Subcutaneous adipose tissue (tissue), 4 donors: ENCODE results near the gene IFT20. TPM values are rescaled to one million over a fixed set of nuclear protein-coding genes. Genes with fewer than 3 reads are reported as not detected.

ENCODE experiments used
- CTCF ChIP-seq: fragments of 450-650 bp; IDR thresholded peaks from one replicate; pipeline ENCODE4 v1.5.1; 2016; ENCODE audit warnings: low read depth, mild to moderate bottlenecking, control low read depth, antibody characterized with exemption, moderate library complexity
- total RNA-seq, 4 donors: library from RNA; depleted of rRNA; stranded (reverse); fragments of >200 nt; gene quantifications; one replicate each; pipeline ENCODE4 v1.1.0, GENCODE V29; 2016

Gene IFT20
- total RNA-seq, 4 donors from 2014 or later: 31.0 to 43.5 (median 37.3) TPM

DNA sequence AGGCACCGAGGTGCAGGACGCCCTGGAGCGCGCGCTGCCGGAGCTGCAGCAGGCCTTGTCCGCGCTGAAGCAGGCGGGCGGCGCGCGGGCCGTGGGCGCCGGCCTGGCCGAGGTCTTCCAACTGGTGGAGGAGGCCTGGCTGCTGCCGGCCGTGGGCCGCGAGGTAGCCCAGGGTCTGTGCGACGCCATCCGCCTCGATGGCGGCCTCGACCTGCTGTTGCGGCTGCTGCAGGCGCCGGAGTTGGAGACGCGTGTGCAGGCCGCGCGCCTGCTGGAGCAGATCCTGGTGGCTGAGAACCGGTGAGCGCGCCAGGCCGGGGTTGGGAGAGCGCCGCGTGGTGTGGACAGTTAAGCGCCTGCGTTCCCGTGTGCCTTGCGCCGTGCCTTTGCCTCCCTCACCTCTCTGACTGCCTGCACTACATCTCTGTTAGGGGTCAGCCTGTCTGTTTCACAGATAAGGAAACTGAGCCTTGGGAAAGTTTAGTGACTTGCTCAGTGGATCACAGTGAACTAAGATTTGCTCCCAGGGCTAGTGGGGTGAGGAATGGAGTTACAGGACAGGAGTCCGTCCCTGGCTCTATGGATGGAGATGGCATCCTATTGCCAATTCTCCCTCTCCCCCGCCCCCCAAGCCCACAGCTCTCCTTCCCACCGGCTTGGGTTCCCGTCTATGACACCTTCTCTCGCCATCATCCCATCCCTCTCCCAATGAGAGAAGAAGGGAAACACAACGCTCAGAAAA is 37.1 kb upstream of the IFT20 start:
- no peak for TF ChIP-seq CTCF

DNA sequence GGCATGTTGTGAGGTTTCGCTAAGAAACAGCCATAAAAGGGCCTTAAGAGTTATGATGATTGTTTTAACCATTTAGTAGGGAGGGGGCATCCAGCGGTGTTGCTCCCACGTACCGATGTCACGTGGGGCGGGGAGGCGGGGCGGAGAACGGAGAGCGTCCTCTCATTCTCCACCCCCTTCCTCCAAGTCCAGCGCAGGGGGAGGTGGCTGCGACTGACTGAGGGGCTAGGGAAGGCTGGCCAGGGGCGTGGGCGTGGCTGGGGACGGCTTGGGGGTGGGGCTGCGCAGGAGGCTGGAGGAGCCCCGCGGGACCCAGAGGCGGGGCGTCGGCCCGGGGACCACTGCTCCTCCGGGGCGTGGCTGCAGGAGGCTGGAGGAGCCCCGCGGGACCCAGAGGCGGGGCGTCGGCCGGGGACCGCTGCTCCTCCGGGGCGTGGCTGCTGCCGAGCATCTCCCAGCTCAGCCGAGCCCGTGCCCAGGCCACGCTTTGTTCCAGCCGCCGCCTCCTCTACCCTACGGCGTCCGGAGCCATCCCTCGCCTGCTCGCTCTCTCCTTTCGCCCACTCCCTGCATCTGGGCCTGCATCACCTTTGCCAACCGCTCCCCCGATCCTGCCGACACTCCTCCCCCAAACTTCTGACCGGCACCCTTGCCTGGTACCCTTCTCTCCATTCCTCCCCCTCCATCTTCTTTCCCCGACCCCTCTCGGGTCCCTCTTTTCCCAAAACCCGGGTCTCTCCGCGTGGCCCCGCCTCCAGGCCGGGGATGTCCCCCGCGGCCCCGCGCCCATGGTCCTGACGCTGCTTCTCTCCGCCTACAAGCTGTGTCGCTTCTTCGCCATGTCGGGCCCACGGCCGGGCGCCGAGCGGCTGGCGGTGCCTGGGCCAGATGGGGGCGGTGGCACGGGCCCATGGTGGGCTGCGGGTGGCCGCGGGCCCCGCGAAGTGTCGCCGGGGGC is 36.3 kb upstream of the IFT20 start, which contains the start of gene SARM1:
Gene SARM1, plus strand, starts transcription at position 450 of the 958 bp plus-strand sequence. Its CDS starts 339 bp downstream, at position 789.
- no peak for TF ChIP-seq CTCF

DNA sequence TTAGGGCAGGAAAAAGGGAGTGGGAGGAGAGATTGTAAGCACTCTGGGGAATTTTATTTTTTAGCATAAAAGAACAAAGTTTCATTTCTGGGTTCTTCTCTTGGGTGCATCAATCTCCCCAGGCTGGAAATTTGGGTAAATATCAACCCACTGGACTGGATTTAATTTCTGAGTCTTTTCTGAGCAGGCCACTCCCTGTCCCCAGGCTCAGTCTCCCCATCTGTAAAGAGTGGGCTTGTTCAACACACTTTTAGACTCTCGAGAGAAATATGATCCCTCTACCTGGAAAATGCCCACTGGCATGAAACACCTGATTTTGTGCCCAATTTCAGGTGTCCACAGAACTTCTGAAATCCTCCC is 35.5 kb upstream of the IFT20 start:
- TF ChIP-seq CTCF: no peak

DNA sequence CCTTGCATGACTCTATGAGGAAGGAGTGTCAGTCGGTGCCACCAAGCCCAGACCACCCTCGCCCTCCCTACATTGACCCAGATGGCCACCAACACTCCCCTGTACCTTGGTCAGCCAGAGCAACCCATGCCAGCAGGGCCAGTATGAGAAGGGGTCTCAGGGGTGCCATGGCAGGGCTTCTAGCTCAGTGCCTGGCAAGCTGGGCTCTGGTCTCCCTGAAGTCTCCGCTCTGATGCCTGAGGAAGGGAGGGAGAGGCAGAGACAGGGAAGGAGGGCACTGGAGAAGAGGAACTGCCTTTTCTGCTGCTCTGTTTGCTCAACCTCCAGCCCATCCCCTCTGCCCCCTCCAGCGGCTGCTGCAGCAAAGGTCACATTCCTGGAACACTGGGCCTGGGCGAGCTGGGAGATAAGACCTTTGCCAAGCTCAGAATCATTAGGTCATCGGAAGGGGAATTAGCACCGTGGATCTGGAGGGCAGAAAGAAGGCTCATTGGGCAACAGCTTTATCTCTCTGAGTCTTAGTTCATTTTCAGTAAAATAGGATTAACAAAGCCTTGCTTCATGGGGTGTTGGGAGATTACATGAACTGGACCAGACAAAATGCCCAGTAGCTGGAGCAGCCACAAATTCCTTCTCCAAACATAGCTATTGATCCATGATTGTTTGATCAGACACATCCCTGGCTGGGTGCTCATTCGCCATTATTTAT is 34.9 kb upstream of the IFT20 start, which contains the start of gene VTN:
Gene VTN, minus strand, starts transcription at position 273 of the 709 bp plus-strand sequence. Its CDS starts 104 bp downstream, at position 169.
- no peak for TF ChIP-seq CTCF

- no peak for TF ChIP-seq CTCF
These were observed 34.4 kb upstream of the IFT20 start for GRCh38 chr17:28369684-28370034.

DNA sequence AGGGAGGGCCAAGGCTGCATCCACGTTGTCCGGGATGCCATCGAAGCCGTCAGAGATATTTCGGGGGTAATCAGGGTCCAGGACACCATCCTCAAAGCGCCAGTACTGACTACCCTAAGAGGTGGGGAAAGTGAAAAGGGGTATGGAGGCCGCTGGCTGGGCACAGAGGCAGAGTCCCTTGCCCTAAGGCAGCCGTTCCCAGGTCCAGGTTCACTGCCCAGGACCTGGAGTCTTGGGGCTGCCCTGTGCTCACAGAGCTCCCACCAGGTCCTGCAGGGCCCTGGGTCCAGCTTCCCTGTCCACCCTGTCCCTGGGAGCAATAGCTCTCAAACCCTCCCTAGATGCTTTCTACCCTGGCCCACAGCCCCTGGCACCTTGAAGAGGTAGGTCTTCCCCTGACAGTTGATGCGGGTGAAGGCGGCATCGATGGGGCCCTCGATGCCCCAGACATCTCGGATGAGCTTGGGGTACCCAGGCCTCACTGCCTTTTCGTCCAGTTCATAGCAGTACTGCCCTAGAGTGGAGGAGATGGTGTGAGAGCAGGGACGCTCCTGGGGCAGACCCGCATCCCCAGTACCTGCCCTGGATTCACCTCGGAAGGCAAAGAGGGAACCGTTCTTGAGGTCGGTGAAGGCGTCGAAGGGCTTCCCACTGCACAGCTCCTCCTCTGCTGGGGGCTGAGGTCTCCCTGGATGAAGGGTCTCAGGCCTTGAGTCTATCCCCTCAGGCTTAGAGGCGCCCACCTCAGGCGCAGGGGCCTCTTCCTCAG is 33.8 kb upstream of the IFT20 start:
- TF ChIP-seq CTCF: no peak
